GM18951 (cell line): Measurements from ENCODE around the gene NENF.

Source experiments
- POLR2A ChIP-seq: IDR thresholded peaks from 4 replicates; pipeline ENCODE4 v1.6.1; 2011; ENCODE audit warnings: mild to moderate bottlenecking; ENCODE audit not compliant: insufficient read length, insufficient read depth; ENCODE audit errors: extremely low read depth
- in situ Hi-C: fragments of 300-500 bp; cut with MboI; formaldehyde crosslinking; loops from one replicate; pipeline ENCODE4 v1.12.0; 2022; ENCODE audit warnings: low sequenced_read_pairs, mixed read lengths, inconsistent platforms; ENCODE audit not compliant: unreplicated experiment

The NENF gene

DNA sequence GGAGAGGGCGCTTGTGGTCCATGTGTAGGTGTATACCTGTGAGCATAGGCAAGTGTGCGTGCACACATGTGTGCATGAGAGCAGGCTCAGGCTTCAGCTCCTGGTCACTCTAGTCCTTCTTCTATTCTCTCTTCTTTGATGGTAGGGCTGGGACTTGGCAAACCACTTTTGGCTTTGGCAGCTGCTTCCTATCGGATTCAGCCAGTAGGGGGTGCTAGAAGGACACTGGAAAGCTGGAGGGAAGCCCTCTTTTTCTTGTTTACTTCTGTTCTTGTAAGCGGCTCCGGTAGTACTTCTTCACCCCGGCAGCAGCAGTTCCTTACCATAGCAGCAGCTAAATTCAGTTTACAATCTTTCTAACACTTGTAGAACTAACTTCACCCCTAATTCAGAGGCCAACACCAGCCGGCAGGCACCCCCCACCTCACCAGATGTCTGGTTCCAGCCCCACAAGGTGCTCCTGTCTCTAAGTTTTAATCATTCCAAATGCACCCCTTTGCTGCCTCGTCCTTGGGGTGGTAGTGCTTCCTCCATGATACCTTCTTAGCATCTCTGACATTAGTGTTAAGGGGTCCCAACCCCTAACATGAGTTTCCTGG is 25.1 kb downstream of the NENF start:
- in situ Hi-C loops = loop anchor here (10.0 to 25.0 kb wide), 3 partner anchors 373 to 773 kb away; no protein-coding TSS in a partner anchor
- no peak for TF ChIP-seq POLR2A

DNA sequence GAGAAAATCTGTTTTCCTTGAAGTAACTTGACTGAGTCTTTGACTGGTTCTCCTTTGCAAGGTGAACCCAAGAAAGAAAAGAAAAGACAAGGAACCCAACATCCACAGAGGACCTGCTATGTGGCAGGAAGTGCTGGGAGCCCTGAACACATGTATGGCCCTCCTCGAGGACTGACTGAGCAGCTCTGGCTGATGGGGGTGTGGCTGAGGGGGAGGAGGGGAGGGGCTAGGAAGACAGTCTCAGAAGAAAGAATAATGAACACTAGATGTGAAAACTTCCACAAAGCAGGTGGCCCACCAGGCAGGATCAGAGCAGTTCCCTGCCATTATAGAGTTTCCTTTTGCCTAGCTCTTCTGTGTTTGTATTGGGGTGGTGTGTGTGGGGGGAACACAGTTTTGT is 26.1 kb downstream of the NENF start:
- no peak for TF ChIP-seq POLR2A
- in situ Hi-C loops = loop anchor here (10.0 to 25.0 kb wide), 3 partner anchors 374 to 774 kb away; no protein-coding TSS in a partner anchor

DNA sequence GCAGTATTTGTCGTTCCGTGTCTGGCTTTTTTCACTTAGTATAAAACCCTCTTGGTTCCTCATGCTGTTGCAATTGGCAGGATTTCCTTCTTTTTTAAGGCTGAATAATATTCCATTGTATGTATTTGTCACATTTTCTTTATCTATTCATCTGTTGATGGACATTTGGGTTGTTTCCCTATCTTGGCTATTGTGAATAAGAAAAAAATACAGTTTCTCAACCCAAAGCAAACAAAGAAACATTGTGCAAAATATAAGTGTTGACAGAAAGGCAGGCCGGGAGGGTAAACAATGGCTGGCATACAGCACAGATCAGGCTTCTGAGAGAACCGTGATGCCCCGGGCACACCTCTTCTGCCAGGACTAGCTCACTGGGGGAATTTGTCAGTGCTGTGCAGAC is 26.9 kb downstream of the NENF start:
- in situ Hi-C loops = loop anchor here (10.0 to 25.0 kb wide), 3 partner anchors 375 to 775 kb away; no protein-coding TSS in a partner anchor
- no peak for TF ChIP-seq POLR2A

DNA sequence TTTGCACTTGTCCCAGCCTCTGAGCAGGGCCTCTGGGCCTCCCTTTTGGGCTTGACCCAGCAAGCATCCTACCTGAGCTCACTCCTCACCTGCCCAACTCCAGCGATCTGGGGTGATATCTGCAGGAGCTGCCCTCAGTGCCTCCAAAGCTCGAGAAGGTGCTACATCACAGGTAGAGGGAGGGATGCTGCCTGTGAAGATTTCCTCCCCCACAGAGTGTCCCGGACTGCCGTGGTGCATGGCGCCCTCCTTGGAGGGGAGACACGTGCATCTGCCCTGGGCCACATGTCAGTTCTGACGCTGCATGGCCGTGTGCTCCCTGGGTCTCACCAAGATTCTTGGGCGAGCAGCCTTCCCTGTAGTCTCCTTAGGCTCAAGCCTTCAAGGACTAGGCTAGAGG is 27.7 kb downstream of the NENF start:
- in situ Hi-C loops = loop anchor here (25.0 kb wide), 1 partner anchor 527 kb away; no protein-coding TSS in a partner anchor
- TF ChIP-seq POLR2A = no peak

DNA sequence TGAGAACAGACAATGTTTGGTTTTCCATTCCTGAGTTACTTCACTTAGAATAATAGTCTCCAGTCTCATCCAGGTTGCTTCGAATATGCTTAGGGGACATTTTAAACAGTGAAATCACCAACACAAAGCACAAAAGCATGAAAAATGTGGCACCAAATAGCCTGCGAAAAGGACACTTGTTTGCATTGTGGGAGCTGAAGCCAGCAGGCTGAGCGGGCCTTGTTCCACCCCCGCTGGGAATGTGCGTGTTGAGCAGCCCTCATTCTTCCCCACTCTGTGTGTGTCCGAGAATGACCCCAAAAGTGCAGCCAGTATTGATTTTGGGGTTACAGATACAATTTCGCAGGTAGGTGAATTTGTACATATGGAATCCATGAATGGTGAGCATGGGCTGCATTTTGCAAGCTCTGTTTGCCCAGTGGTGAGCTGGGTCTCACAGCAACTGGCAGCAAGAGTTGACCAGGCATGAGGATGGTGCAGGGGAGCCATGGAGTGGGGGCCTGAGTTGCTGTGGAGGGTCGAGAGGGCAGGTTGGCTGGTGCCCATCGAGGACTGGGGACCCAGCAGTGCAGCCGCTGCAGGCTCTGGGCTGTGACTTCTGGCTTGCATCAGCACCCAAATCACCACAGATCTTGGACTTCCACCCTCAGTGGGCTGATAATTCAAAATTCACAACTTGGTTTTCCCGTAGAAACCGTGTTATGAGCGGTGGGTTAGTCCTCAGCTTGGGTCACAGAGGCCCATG is 29.4 kb downstream of the NENF start:
- no peak for TF ChIP-seq POLR2A
- in situ Hi-C loops = loop anchor here (25.0 kb wide), 1 partner anchor 525 kb away; no protein-coding TSS in a partner anchor

DNA sequence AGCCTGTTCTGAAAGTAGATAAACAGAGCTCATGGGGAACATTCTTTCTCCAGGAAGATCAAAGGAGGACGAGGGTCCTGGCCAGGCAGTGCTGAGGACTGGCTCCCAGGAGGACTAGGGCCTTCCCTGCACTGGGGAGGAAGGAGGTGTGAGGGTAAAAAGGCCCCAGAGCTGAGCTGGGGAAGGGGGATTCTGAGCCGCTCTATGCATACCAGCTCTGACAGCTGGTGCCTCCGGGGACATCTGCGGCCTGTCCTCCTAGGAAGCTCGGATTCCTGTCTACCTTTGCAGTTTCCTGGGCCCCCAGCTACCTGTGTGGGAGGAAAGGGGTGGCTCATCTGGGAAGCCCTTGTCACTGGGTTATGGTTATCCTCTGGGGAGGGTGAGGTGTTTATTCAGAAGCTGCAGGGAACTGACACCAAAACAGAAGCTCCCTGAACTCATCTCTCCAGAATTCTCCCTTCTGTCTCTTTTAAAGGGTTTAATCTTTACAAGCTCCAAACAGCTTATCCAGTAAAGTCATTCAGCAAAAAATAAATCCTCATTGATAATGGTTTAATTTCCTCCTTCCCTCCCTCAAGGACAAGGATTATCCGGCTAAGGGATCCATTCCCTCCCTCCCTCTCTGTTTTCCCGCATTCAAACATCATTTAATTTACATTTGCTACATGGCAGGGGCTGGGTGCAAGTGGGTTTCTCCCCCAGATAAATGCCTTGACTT is 31.0 kb downstream of the NENF start:
- in situ Hi-C loops = loop anchor here (25.0 kb wide), 1 partner anchor 524 kb away; no protein-coding TSS in a partner anchor
- TF ChIP-seq POLR2A = no peak

DNA sequence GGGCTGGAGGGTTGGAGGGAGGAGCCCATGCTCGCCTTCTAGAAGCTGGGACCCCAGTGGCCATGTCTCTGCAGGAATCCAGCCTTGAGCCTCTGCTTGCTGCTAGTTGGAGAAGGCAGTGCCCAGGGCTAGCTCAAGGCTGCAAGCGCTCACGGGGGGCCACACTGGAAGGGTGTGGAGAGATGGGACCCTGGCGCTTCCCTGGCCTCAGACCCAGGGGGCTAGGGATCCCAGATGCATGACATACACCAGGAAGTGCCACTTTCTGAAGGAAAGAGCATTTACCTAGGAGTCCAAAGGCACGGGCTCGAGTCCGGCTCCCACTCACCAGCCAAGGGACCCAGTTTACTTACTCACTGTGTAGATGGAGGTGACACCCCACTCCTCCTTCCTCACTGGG is 32.6 kb downstream of the NENF start:
- no peak for TF ChIP-seq POLR2A
- in situ Hi-C loops = loop anchor here (25.0 kb wide), 1 partner anchor 522 kb away; no protein-coding TSS in a partner anchor

DNA sequence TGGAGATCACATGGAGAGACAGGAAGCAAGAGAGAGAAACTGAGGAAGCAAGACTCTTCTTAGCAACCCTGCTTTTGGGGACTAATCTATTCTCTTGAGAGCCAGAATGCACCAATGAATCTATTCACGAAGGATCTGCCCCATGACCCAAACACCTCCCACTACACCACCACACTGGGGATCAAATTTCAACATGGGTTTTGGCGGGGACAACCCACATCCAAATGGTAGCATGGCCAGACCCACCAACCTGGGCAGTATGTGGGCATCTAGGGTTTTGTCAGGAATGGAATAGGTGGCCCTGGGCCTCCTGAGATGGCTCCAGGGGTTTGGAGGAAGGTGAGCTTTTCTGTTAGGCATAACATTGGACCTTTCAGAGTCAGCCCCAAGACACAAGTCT is 33.7 kb downstream of the NENF start:
- in situ Hi-C loops = loop anchor here (25.0 kb wide), 1 partner anchor 521 kb away; no protein-coding TSS in a partner anchor
- no peak for TF ChIP-seq POLR2A

DNA sequence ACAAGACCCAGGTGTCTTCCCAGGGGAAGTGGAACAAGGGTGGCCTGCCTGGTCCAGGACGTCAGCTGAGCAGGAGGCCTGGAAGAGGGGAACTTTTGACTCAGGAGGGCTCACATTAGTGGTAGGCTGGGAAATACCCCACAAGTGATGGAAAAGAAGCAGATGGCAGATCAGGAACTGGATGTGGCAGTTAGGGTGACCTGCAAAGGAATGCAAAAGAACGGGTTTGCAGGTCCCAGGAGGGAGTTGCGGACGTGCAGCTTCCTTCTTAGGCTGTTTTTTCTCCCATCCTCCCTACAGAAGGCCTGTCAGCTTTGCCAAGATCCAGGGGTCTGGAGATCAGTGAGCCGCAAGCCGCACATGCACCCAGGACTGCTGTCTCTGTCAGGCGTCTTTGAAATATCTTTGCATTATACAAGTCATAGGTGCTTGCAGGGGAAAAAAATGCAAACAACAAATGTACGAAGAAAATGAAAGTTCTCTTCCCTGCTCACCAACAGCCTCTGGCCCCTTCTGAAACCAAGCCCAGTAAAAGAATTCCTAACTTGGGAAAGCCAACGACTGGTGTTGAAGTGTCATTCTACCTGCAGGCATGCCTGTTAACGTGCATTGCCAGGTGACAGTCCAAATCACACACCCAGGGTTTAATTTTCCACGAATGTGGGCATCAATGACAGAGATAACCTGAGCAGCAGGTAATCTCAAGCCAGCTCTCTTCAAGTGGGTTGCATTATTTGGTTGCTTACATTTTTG is 34.4 kb downstream of the NENF start:
- in situ Hi-C loops = loop anchor here (25.0 kb wide), 1 partner anchor 520 kb away; no protein-coding TSS in a partner anchor
- no peak for TF ChIP-seq POLR2A

DNA sequence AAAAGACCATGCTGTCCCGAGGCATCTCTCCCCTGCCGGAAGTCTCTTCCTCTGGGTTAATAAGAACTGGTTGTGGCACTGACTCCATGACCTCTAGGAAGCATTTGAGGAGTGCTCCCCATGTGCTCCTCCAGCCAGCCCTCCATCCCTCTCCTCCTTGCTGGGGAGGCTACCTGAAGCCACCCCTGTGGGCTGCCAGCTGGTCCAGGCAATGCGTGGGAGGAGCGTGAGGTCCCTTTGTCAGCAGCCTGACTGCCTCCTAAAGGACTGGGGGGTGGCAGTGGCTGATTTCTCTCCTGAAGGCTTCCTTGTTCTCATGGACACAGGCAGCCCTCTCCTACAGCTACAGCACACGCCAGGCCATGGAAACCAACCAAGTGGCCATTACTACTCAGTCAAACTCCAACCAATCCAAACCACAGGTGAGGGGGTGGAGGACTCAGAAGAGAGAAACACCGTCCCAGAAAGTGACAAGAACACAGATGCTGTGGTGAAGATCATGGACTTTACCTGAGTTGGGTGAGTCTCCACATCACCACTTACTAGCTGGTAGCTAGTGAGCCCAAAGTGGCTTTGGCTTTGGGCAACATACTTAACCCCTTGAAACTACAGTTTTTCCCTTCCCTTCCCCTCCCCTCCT is 35.2 kb downstream of the NENF start:
- no peak for TF ChIP-seq POLR2A
- in situ Hi-C loops = loop anchor here (25.0 kb wide), 1 partner anchor 519 kb away; no protein-coding TSS in a partner anchor

DNA sequence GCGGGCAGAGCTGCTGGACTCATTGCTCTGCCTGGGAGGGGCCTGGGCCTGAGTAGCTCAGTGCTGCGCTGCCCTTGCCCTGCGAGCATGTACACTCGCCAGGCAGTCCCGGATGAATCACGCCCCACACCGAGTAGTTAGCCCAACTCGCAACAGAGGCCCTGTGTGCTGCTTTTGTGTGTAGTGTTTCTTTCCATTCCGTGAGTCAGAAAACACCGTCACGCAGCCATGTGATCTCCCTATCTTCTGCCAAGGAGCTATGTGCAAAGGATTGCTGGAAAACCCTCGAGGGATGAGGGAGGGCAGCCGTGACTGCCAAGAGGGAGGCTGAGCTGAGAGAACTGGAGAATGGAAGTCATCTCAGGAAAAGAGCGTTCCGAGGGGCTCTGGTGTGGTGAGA is 37.3 kb downstream of the NENF start:
- in situ Hi-C loops = loop anchor here (10.0 to 25.0 kb wide), 2 partner anchors 315 to 517 kb away; no protein-coding TSS in a partner anchor
- no peak for TF ChIP-seq POLR2A

DNA sequence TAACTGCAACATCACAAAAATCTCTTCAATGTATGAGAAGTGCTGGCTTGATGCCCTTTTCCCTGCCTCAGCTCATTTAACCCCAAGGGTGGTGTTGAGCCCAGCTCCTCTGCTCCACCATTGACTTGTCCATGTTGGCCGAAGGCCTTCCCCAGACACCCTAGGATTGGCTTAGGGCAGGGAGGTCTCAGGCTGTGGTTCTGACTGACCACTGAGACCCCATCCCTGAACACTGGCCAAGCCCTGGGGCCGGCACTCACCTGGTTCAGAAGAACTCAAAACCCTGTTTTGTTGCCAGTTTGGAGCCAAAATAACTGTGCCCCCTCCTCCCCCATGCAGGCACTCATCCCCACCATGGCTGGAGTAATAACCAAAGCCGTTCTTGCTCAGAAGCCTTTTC is 38.6 kb downstream of the NENF start:
- no peak for TF ChIP-seq POLR2A
- in situ Hi-C loops = loop anchor here (10.0 to 25.0 kb wide), 2 partner anchors 314 to 516 kb away; no protein-coding TSS in a partner anchor
